Esophagus muscularis mucosa (tissue), 4 donors: Measurements from ENCODE around the gene LGALS1. TPM values are rescaled to one million over a fixed set of nuclear protein-coding genes. Genes with fewer than 3 reads are reported as not detected.

ENCODE experiments used
- DNase-seq: peaks from one replicate; pipeline ENCODE4 v3.0.0-alpha.2; 2017; ENCODE audit errors: extremely low spot score
- H3K27ac ChIP-seq, 4 donors: fragments of 200-600 bp; sonication (generic); replicated peaks in 1 of 4; 1 replicate in 3 of 4; 2 replicates in 1 of 4; pipeline ENCODE4 v1.5.1; 2016 to 2019; ENCODE audit warnings: mild to moderate bottlenecking in 1 of 4
- H3K27me3 ChIP-seq, 4 donors: fragments of 200-600 bp; sonication (generic); one replicate each; pipeline versions ENCODE4 v1.5.1 to v1.6.0; 2016 to 2019
- H3K36me3 ChIP-seq, 4 donors: fragments of 200-600 bp; sonication (generic); one replicate each; pipeline ENCODE4 v1.5.1; 2016 to 2019
- H3K4me1 ChIP-seq, 4 donors: fragments of 200-600 bp; sonication (generic); one replicate each; pipeline ENCODE4 v1.5.1; 2016 to 2019
- H3K4me3 ChIP-seq, 4 donors: fragments of 200-600 bp; sonication (generic); 1 replicate in 2 of 4; 2 replicates in 2 of 4; pipeline ENCODE4 v1.5.1; 2016 to 2019; ENCODE audit warnings: mild to moderate bottlenecking in 4 of 4, moderate library complexity in 1 of 4
- H3K9me3 ChIP-seq, 4 donors: fragments of 200-600 bp; sonication (generic); 1 replicate in 3 of 4; 2 replicates in 1 of 4; pipeline ENCODE4 v1.5.1; 2016 to 2019
- CTCF ChIP-seq, 3 experiments: fragments of 200-600 bp in 2 of 3; fragments of 450-650 bp in 1 of 3; sonication (generic) in 2 of 3; IDR thresholded peaks; one replicate each; pipeline ENCODE4 v1.5.1; 2017 to 2019; ENCODE audit warnings: antibody characterized with exemption in 3 of 3, mild to moderate bottlenecking in 2 of 3, moderate library complexity in 1 of 3
- EP300 ChIP-seq: sonication (generic); formaldehyde crosslinking; IDR thresholded peaks from one replicate; pipeline ENCODE4 v1.6.1; 2017; ENCODE audit warnings: antibody characterized with exemption
- POLR2A ChIP-seq: fragments of 450-650 bp; IDR thresholded peaks from one replicate; pipeline ENCODE4 v1.6.1; 2017; ENCODE audit warnings: antibody characterized with exemption, moderate library complexity, mild to moderate bottlenecking, low read depth
- POLR2AphosphoS5 ChIP-seq, 2 donors: sonication (generic); formaldehyde crosslinking; IDR thresholded peaks; one replicate each; pipeline ENCODE4 v1.6.1; 2017; ENCODE audit warnings: antibody characterized with exemption in 2 of 2
- WGBS: methylation state at CpG from one replicate; pipeline ENCODE4 v1.1.5; 2018; 5-methylcytosine and 5-hydroxymethylcytosine counted together
- intact Hi-C: fragments of 100-400 bp; cut with DNase I; formaldehyde crosslinking; loops from one replicate; pipeline ENCODE4 v1.15.1; 2023
- total RNA-seq, 4 donors: library from RNA; depleted of rRNA; stranded (reverse); fragments of >200 nt; gene quantifications; one replicate each; pipeline versions ENCODE4 v1.1.0 to v1.2.1, GENCODE V29; 2016

LGALS1 gene
- total RNA-seq, 4 donors from 2014 or later: 710 to 1,112 (median 1,021) TPM

- Histone ChIP-seq H3K36me3 (peaks cover 0 to 28% (median 26%) of the 10 kb centered on the region in 4 donors), H3K27ac (peak overlapping the region; percentile 91 to 98 (median 94)), H3K4me1 (peaks cover 44 to 94% (median 83%) of the 10 kb centered on the region in 4 donors), H3K9me3 (no peaks in the 10 kb centered on the region), H3K4me3 (peak overlapping the region; percentile 60 to 74 (median 64)), H3K27me3 (no peaks in the 10 kb centered on the region)
- DNase-seq: no peak
- intact Hi-C loops: no loop called here
- no peak for TF ChIP-seq CTCF (IDR thresholded peaks at IDR 0.05)
- TF ChIP-seq EP300: no peak
- TF ChIP-seq POLR2AphosphoS5 (IDR thresholded peaks at IDR 0.05): no peak
- TF ChIP-seq POLR2A: no peak
- 41% methylated on average over 15 of the region's 15 CpGs for whole genome bisulfite sequencing
Measured at GRCh38 chr22:37677493-37677974, 2.1 kb downstream of the LGALS1 start.

GRCh38 chr22:37678372-37678771 is 2.9 kb downstream of the LGALS1 start:
- H3K27ac ChIP-seq: peak overlapping the region; percentile 91 to 98 (median 94)
- H3K4me1 ChIP-seq: peaks cover 44 to 86% (median 74%) of the 10 kb centered on the region in 4 donors
- TF ChIP-seq CTCF (IDR thresholded peaks at IDR 0.05) (no peak), POLR2A (no peak), POLR2AphosphoS5 (IDR thresholded peaks at IDR 0.05) (no peak), EP300 (no peak)
- no peaks in the 10 kb centered on the region for H3K9me3 ChIP-seq
- intact Hi-C loops: no loop called here
- H3K27me3 ChIP-seq: no peaks in the 10 kb centered on the region
- 25% methylated on average over 6 of the region's 18 CpGs for WGBS
- peaks cover 0 to 28% (median 26%) of the 10 kb centered on the region in 4 donors for H3K36me3 ChIP-seq
- peak overlapping the region in 1 of 4 donors; percentile 7 for H3K4me3 ChIP-seq
- no peak for DNase-seq

DNA sequence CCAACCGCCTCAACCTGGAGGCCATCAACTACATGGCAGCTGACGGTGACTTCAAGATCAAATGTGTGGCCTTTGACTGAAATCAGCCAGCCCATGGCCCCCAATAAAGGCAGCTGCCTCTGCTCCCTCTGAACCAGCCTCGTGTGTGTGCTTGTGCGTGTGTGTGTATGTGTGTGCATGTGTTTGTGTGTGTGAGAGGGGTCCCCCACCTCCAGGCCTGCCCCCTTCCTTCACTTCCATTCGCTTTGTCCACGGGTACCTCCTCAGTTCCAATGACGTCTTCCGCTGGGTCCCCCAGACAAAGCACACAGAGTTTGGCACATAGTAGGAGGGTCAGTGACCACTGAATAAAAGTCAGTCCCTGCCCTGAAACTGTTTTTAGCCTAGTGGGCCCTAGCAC is 4.2 kb downstream of the LGALS1 start:
- WGBS: 67% methylated on average over 8 of the region's 8 CpGs
- Histone ChIP-seq H3K4me3 (no peak overlapping the region), H3K27ac (peak overlapping the region; percentile 91 to 98 (median 94)), H3K27me3 (no peaks in the 10 kb centered on the region), H3K4me1 (peaks cover 35 to 73% (median 61%) of the 10 kb centered on the region in 4 donors), H3K36me3 (peaks cover 0 to 28% (median 26%) of the 10 kb centered on the region in 4 donors), H3K9me3 (no peaks in the 10 kb centered on the region)
- intact Hi-C loops: loop anchor here (10.0 kb wide), 2 partner anchors 55 to 115 kb away; no protein-coding TSS in a partner anchor
- no peak for DNase-seq
- TF ChIP-seq POLR2AphosphoS5 (IDR thresholded peaks at IDR 0.05): no peak

GRCh38 chr22:37680191-37680851 is 4.9 kb downstream of the LGALS1 start:
- peaks cover 0 to 28% (median 26%) of the 10 kb centered on the region in 4 donors for H3K36me3 ChIP-seq
- WGBS: 51% methylated on average over 5 of the region's 7 CpGs
- intact Hi-C loops: loop anchor here (10.0 kb wide), 2 partner anchors 56 to 114 kb away; no protein-coding TSS in a partner anchor
- no peak for DNase-seq
- no peaks in the 10 kb centered on the region for H3K9me3 ChIP-seq
- no peaks in the 10 kb centered on the region for H3K27me3 ChIP-seq
- peak overlapping the region in 1 of 4 donors; percentile 98 for H3K27ac ChIP-seq
- H3K4me3 ChIP-seq: no peak overlapping the region
- TF ChIP-seq POLR2A (no peak), POLR2AphosphoS5 (IDR thresholded peaks at IDR 0.05) (no peak), CTCF (IDR thresholded peaks at IDR 0.05) (no peak), EP300 (no peak)
- H3K4me1 ChIP-seq: peaks cover 30 to 66% (median 55%) of the 10 kb centered on the region in 4 donors

DNA sequence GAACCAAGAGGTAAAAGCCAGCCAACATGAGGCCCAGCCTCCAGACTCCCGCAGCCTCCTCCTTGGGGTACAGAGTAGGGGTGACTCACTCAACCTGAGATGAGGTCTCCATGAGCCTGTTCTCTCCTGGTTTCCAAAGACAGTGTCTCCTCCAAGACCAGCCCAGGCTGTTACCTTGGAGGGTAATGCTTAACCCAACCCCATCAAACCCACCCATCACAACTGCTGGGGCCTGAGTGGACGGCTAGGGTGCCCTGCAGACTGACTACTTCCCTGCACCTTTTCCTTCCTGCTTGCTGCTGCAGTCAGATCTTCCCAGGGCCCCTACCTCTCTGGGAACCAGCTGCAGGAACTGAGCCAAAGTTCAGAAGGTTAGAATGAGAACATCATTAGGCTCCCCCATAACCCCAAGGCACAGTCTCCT is 5.6 kb downstream of the LGALS1 start:
- Histone ChIP-seq H3K36me3 (peaks cover 0 to 28% (median 26%) of the 10 kb centered on the region in 4 donors), H3K27ac (peak overlapping the region in 2 of 4 donors; percentile 19 to 40), H3K4me1 (peaks cover 33 to 64% (median 52%) of the 10 kb centered on the region in 4 donors), H3K9me3 (no peaks in the 10 kb centered on the region), H3K27me3 (no peaks in the 10 kb centered on the region), H3K4me3 (no peak overlapping the region)
- no peak for DNase-seq
- TF ChIP-seq CTCF (IDR thresholded peaks at IDR 0.05) (no peak), POLR2A (no peak), POLR2AphosphoS5 (IDR thresholded peaks at IDR 0.05) (no peak), EP300 (no peak)
- WGBS: 17% methylated on average over 1 of the region's 2 CpGs
- intact Hi-C loops: loop anchor here (1.0 to 10.0 kb wide), 3 partner anchors 38 to 114 kb away; no protein-coding TSS in a partner anchor
